Anterior cingulate cortex (tissue), 58 donors: ENCODE measurements around the gene LRCH4.

Source experiments
- DNase-seq, 58 donors: peaks; one replicate each; lab custom pipeline; 2025; lab: John Stamatoyannopoulos, UW

Gene LRCH4

GRCh38 chr7:100585511-100586265, at the start of gene LRCH4:
TSS of gene LRCH4 (minus strand) at chr7:100586129. CDS start at chr7:100586100, 29 bp downstream.
- DNase-seq = peak in 10 of 58 donors; percentile 47 to 76 (median 66)

GRCh38 chr7:100632951-100633717, 47.2 kb upstream of the LRCH4 start:
- DNase-seq = peak in 14 of 58 donors; percentile 5 to 46 (median 23)

- no peak for DNase-seq
Observed at GRCh38 chr7:100630066-100630465, 44.1 kb upstream of the LRCH4 start.

- no peak for DNase-seq
Observed at GRCh38 chr7:100629117-100629716, 43.3 kb upstream of the LRCH4 start.

- no peak for DNase-seq
Observed at GRCh38 chr7:100627238-100627549, 41.3 kb upstream of the LRCH4 start.

GRCh38 chr7:100626530-100627237, 40.8 kb upstream of the LRCH4 start:
- peak in 54 of 58 donors; percentile 9 to 87 (median 52) for DNase-seq

- DNase-seq = no peak
Observed at GRCh38 chr7:100626055-100626454, 40.1 kb upstream of the LRCH4 start.

GRCh38 chr7:100623951-100624824, 38.3 kb upstream of the LRCH4 start:
- no peak for DNase-seq

- DNase-seq = no peak
Observed at GRCh38 chr7:100621554-100621953, 35.6 kb upstream of the LRCH4 start.

- DNase-seq = no peak
Observed at GRCh38 chr7:100620804-100621203, 34.9 kb upstream of the LRCH4 start.

- no peak for DNase-seq
Observed at GRCh38 chr7:100620239-100620638, 34.3 kb upstream of the LRCH4 start.

- no peak for DNase-seq
Observed at GRCh38 chr7:100614308-100614861, 28.5 kb upstream of the LRCH4 start.

- no peak for DNase-seq
Observed at GRCh38 chr7:100613412-100614175, 27.7 kb upstream of the LRCH4 start.

- peak in 1 of 58 donors; percentile 6 for DNase-seq
Observed at GRCh38 chr7:100612730-100613390, 26.9 kb upstream of the LRCH4 start.

- peak; percentile 82 to 100 (median 98) for DNase-seq
Observed at GRCh38 chr7:100611983-100612729, 26.2 kb upstream of the LRCH4 start, which contains the start of gene MOSPD3. TSS of gene MOSPD3 (plus strand) at chr7:100612540. CDS start at chr7:100612792, 252 bp downstream.

GRCh38 chr7:100609958-100610357, 24.0 kb upstream of the LRCH4 start:
- DNase-seq = no peak

- no peak for DNase-seq
Observed at GRCh38 chr7:100607111-100607510, 21.2 kb upstream of the LRCH4 start.
